Stimulated activated CD8-positive, alpha-beta memory T cell treated with anti-CD3 and anti-CD28 coated beads, Interleukin-7, amount 100 ng/mL, for 4 hours (primary cell): ENCODE data around the gene IMPDH1.

Experiments used
- DNase-seq, 2 donors: peaks; one replicate each; pipeline ENCODE4 v3.0.0-alpha.2; 2020; ENCODE audit warnings: low read depth in 2 of 2

Gene IMPDH1

GRCh38 chr7:128405471-128406313 is 4.1 kb downstream of the IMPDH1 start:
- peak; percentile 36 to 70 for DNase-seq

- DNase-seq: no peak
Measured at GRCh38 chr7:128404886-128405470, 4.8 kb downstream of the IMPDH1 start.

- DNase-seq: no peak
Measured at GRCh38 chr7:128404143-128404681, 5.6 kb downstream of the IMPDH1 start.

- no peak for DNase-seq
Measured at GRCh38 chr7:128403676-128404075, 6.1 kb downstream of the IMPDH1 start.

DNA sequence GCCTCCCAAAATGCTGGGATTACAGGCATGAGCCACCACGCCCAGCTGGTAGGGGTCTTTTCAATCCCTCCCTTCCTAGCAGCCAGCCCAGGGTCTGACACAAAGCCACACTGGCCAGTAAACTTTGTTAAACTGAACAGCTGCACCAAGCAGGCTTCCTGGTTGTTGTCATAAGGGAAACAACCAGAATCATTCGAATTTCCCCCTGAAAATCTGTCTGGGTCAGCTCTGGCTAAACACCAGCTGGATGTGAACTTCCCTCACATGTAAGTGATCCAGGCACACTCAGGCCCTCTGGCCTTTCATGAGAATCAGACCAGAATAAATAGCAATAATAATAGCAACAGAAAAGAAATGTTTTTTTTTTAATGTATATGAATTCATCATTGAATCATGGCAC is 7.4 kb downstream of the IMPDH1 start:
- DNase-seq: no peak

DNA sequence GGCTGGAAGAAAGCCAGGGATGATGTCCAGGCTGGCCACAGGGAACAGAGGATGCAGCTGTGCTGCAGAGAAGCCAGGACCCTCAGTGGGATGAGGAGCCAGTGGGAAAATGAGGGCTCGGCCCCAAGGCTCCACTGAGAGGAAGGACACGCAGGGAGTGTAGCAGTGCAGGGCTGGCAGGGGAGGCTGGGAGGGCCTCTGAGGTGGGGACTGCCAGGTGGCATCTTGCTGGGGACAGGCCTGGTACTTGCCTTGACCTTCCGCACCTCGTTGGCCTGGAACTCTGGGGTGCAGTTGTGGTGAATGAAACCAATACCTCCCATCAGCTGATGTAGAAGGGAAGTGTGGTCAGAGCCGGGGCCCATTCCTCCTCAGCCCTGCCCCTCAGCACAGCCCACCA is 9.2 kb downstream of the IMPDH1 start:
- no peak for DNase-seq

- DNase-seq: no peak
Measured at GRCh38 chr7:128399991-128400390, 9.8 kb downstream of the IMPDH1 start.

- DNase-seq: no peak
Measured at GRCh38 chr7:128398841-128399135, 11.0 kb downstream of the IMPDH1 start.

DNA sequence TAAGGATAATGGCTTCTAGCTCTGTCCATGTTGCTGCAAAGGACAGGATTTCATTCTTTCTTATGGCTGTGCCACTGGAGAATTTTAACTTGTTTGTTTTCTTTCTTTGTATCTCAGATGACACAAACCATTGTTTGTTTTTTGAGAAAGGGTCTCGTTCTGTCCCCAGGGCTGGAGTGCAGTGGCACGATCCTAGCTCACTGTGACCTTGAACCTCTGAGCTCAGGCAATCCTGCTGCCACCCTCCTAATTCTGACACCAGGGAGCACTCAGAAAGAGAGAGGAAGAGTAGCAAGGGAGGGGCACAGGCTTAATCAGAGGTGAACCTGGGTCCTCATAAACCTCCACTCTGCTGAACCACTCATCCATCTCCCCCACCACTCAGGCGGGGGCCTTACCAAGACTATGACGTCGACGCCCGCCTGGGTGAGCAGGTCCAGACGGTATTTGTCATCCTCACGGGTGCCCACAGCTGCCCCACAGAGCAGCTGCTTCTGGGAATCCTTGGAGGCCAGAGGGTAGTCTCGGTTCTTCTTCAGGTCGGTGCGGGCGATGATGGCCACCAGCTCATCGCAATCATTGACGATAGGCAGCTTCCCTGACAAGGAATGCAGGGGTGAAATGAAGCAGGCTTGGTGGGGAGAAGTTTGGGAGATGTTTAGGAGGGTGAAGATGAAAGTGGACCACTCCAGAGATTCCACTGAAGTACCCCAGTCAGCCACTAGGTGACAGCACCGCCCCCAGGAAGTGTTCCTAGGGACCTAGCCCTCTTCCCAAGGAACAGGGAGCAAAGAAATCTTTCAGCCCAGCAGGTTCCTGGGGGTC is 11.6 kb downstream of the IMPDH1 start:
- no peak for DNase-seq

DNA sequence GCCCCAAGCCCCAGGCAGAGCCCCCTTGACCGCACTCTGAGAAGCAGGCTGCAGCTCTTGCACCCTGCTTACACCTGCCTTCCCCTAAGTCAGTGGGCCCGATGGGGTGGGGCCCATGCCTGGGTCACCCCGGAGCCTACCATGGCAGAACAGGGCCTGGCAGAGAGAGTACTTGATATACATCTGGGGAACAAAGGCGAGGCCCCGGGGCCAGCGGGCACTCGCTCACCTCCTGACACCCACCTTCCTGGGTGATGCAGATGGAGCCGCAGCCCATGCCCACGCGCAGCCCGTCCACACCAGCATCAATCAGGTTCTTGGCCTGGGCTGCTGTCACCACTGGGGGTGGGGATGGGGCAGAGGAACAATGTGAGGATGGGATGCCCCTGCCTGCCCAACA is 13.4 kb downstream of the IMPDH1 start:
- no peak for DNase-seq

DNA sequence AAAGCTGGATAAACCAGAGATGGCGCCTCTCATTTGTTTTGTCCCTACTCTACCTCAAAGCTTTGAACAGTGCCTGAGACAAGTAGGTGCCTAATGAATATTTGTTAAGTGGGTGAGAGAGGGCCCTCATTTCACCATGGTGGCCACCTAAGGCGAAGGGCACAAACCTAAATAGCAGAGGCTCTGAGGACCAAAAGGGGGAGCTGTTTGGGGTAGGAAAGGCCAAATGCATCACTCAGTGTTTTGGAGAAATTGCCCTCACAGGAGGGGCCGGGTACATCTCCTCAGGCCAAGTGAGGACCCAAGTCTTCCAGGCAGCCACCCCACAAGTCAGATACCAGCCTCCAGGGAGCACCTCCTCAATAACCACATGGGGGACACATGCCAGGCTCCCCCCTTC is 14.0 kb downstream of the IMPDH1 start:
- no peak for DNase-seq

GRCh38 chr7:128394904-128395496 is 14.8 kb downstream of the IMPDH1 start:
- no peak for DNase-seq

DNA sequence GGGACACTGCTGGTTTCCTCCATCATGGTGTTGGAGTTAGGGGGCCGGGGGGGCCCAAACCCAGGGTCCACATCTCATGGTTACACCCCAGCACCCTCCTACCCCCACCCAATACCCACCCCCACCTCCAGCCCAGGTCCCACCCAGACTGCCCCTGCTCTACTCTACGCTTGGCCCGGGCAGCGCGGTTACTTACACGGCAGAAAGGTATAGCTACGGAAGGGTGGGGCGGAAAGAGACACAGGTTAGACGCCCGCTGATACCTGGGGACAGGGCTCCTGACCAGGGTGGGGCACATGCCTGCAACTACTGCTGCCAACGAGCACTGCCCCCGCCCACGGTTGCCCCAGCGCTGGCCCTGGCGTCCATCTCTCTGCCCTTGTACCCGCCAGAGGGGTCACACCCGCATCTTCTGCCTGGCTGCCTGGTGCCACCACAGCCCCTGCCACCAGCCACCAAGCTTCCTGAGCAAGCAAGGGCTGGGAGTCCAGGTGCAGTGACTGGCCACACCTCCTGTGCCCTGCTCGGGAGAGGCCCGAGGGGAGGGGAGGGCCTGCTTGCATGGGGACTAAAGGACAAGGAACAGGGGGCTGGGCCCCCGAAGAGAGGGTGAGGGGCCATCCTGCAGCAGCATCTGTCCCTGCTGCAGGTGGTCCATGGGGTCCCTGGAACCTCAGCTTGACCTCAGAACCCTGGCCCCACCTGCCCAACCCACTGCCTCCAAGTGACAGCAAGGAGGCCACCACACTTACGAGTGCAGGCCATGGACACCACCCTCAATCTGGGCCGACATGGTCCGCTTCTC is 16.1 kb downstream of the IMPDH1 start:
- no peak for DNase-seq

GRCh38 chr7:128392446-128393327 is 17.1 kb downstream of the IMPDH1 start:
- DNase-seq: no peak

DNA sequence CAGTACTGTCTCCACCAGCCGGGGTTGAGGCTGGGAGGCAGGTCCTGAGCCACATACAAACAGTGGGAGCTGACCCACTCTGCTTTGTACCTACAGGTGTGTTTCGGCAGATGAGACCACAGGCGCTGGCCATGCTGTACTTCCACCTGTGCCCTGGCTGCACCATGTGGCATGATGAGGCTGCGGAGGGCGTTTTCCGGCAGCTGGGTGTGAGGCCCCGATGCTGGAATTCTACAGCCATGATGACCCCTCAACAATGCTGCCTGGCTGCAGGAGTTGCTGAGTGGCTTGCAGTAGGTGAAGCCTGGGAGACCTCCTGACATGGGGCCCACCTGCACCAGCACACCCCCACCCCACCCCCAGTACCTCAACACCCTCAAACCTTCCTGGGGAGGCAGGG is 18.0 kb downstream of the IMPDH1 start:
- no peak for DNase-seq

DNA sequence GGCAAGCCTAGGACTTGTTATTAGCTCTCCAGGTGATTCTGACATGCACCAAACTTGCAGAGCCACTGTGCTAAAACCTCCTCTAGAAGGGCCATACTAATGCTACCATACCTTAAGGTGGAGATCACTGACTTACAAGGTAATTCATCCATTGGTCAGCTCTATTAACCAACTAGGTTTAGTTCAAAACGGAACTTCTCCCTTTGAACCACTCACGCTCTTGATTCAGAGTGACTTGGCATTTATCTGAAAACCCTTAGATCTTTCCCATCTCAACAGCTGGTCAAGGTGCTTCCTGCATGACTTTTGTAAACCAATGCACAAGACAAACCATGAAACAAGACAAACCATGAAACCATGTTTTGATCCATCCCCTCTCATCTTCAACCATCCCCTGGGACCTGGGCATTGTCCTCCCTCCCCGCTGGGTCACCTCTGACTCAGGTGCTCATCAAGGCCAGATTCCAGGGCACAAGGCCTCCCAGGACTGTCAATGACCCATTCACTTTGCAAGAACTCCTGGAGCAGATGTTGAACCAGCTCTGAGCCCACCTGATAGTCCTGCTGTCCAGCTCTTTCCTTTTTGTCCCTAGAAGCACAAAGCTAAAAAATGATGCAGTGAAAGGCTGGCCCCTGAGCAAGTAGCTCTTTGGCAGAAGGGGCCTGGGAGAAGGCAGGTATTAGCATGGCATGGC is 18.8 kb downstream of the IMPDH1 start:
- no peak for DNase-seq

- no peak for DNase-seq
Measured at GRCh38 chr7:128389618-128390329, 20.0 kb downstream of the IMPDH1 start.

DNA sequence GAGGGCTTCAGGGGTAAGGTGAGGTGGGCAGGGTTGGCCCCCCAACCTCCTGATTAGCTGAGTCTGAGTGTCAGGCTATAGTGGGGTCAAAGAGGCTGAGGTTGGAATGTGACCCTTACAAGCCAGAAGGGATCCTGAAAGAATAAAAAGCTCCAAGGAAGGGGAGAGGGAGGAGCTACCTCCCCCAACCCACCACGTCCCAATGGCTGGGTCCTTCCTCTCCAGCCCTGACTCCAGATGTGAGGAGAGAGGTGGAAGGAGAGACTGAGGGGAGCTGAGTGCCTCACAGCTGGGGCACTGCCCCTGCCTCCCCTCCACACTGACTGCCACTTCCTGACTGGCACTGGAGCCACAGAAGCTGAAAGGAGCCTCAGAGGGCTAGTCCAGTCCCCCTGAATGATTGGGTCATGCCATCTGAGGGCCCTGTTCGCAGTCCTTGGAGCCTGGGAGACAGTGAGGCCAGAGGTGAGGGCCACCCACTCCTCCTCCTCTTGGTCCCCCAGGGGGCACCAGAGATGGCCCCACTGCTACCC is 20.6 kb downstream of the IMPDH1 start:
- DNase-seq: no peak

GRCh38 chr7:128388145-128388485 is 21.7 kb downstream of the IMPDH1 start:
- no peak for DNase-seq
